ENCODE measurements around the gene PYGM.

GRCh38 chr11:64754124-64754918 is 5.5 kb downstream of the PYGM start:
- no peak for TF ChIP-seq EZH2 (IDR thresholded peaks at IDR 0.05; ENCODE audit: borderline replicate concordance, low read length)
- TF ChIP-seq, protein P1, sequence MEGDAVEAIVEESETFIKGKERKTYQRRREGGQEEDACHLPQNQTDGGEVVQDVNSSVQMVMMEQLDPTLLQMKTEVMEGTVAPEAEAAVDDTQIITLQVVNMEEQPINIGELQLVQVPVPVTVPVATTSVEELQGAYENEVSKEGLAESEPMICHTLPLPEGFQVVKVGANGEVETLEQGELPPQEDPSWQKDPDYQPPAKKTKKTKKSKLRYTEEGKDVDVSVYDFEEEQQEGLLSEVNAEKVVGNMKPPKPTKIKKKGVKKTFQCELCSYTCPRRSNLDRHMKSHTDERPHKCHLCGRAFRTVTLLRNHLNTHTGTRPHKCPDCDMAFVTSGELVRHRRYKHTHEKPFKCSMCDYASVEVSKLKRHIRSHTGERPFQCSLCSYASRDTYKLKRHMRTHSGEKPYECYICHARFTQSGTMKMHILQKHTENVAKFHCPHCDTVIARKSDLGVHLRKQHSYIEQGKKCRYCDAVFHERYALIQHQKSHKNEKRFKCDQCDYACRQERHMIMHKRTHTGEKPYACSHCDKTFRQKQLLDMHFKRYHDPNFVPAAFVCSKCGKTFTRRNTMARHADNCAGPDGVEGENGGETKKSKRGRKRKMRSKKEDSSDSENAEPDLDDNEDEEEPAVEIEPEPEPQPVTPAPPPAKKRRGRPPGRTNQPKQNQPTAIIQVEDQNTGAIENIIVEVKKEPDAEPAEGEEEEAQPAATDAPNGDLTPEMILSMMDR (conservative IDR thresholded peaks at IDR 0.05 in 1 of 2, IDR thresholded peaks at IDR 0.05 in 1 of 2; ENCODE audit: extremely low read depth in 1 of 2, insufficient read depth in 1 of 2, low read depth in 1 of 2, low read length in 2 of 2) = no peak

Measured in mammary epithelial cell (primary cell).